Endodermal cell (in vitro differentiated cells): ENCODE results near the gene GLYATL1. TPM values are rescaled to one million over a fixed set of nuclear protein-coding genes. Genes with fewer than 3 reads are reported as not detected.

Experiments used
- DNase-seq: peaks from one replicate; pipeline ENCODE4 v3.0.0-alpha.2; 2017
- H3K27ac ChIP-seq: 2 replicates; pipeline ENCODE4 v1.5.1; 2013; ENCODE audit warnings: mild to moderate bottlenecking, low read depth, low read length, moderate library complexity
- H3K27me3 ChIP-seq: 2 replicates; pipeline ENCODE4 v1.6.1; 2013; ENCODE audit warnings: mild to moderate bottlenecking, low read length, moderate library complexity; ENCODE audit not compliant: insufficient read depth, control insufficient read depth, poor library complexity, severe bottlenecking
- H3K36me3 ChIP-seq: 2 replicates; pipeline ENCODE4 v1.7.0; 2013; ENCODE audit warnings: mild to moderate bottlenecking, low read length, moderate library complexity; ENCODE audit not compliant: control insufficient read depth, insufficient read depth
- H3K4me1 ChIP-seq: one replicate; pipeline ENCODE4 v1.7.0; 2013; ENCODE audit warnings: low read length; ENCODE audit not compliant: control insufficient read depth, insufficient read depth
- H3K4me3 ChIP-seq: 2 replicates; pipeline ENCODE4 v1.5.1; 2013; ENCODE audit warnings: mild to moderate bottlenecking, low read length, moderate library complexity
- H3K9ac ChIP-seq: 2 replicates; pipeline ENCODE4 v1.6.1; 2013; ENCODE audit warnings: mild to moderate bottlenecking, low read length, moderate library complexity; ENCODE audit not compliant: poor library complexity, severe bottlenecking; ENCODE audit errors: extremely low read depth
- H3K9me3 ChIP-seq: 2 replicates; pipeline ENCODE4 v1.6.1; 2013; ENCODE audit warnings: mild to moderate bottlenecking, low read length, moderate library complexity; ENCODE audit not compliant: control insufficient read depth
- H3K27ac Mint-ChIP-seq: 2 replicates; pipeline ENCODE4 v1.8.0; 2020; ENCODE audit warnings: mixed read lengths
- H3K27me3 Mint-ChIP-seq: 2 replicates; pipeline ENCODE4 v1.8.0; 2021; ENCODE audit warnings: mild to moderate bottlenecking, mixed read lengths; ENCODE audit not compliant: insufficient read depth
- H3K36me3 Mint-ChIP-seq: 2 replicates; pipeline ENCODE4 v1.8.0; 2020; ENCODE audit warnings: low read depth, mixed read lengths
- H3K4me1 Mint-ChIP-seq: 2 replicates; pipeline ENCODE4 v1.8.0; 2020; ENCODE audit warnings: mixed read lengths
- H3K4me3 Mint-ChIP-seq: 2 replicates; pipeline ENCODE4 v1.8.0; 2020; ENCODE audit warnings: mild to moderate bottlenecking, moderate library complexity, mixed read lengths
- H3K9me3 Mint-ChIP-seq: 2 replicates; pipeline ENCODE4 v1.8.0; 2020; ENCODE audit warnings: mild to moderate bottlenecking, mixed read lengths
- WGBS, 2 experiments: methylation state at CpG; one replicate each; pipeline versions ENCODE4 v1.1.5 to v1.1.7; 2013; ENCODE audit warnings: missing lambda C conversion rate in 2 of 2, mixed read lengths in 1 of 2; ENCODE audit not compliant: insufficient coverage in 1 of 2, insufficient read length in 1 of 2; 5-methylcytosine and 5-hydroxymethylcytosine counted together
- total RNA-seq, 2 donors: library from RNA; stranded (reverse); fragmentation: NEBNext Ultra II Directional in 1 of 2; extraction: Animal tissue kit (Norgen Biotek cat#: 25700) in 1 of 2; gene quantifications; 2 replicates in 1 of 2; 3 replicates in 1 of 2; pipeline ENCODE4 v1.2.1, GENCODE V29; 2021
- TF ChIP-seq, protein P1 (sequence below): fragments of 200-600 bp; sonication (generic); conservative IDR thresholded peaks from 2 replicates; pipeline ENCODE4 v1.5.0; 2021; ENCODE audit warnings: antibody characterized with exemption, mild to moderate bottlenecking

The GLYATL1 gene
- total RNA-seq, 2 donors from 2014 or later, result 5.0 to 12.5 TPM

DNA sequence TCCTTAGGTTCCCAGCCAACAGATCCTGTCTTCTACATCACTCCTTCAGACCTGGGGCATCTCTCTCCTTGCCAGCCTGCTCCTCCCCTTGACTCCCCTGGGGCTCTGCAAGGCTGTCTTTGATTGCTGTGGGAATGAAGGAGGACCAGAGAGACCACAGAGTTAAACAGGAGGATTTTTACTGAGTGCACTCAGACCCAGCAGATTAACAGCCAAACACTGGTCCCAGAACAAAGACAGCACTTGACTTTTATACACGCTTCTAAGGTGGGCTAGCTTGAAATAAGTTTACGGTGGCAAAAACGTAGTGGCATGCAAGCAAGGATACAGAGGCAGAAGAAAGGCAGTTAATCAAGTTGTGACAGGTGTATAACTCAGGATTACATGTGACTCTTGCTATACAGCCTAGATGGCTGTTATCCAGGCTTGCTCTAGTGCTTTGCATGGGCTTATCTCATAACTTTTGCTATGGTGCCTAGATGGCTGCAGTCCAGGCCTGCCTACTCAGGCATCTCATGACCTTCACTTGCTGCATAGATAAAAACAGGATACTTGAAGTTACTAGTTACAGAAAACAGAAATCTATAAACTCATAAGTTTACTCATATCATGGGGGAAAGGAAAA lies 22.0 kb upstream of the GLYATL1 start:
- H3K36me3 Mint-ChIP-seq, result no peaks in the 10 kb centered on the region
- no peak for DNase-seq
- H3K9ac ChIP-seq, result no peak overlapping the region
- no peak overlapping the region for H3K27ac ChIP-seq
- TF ChIP-seq, protein P1, sequence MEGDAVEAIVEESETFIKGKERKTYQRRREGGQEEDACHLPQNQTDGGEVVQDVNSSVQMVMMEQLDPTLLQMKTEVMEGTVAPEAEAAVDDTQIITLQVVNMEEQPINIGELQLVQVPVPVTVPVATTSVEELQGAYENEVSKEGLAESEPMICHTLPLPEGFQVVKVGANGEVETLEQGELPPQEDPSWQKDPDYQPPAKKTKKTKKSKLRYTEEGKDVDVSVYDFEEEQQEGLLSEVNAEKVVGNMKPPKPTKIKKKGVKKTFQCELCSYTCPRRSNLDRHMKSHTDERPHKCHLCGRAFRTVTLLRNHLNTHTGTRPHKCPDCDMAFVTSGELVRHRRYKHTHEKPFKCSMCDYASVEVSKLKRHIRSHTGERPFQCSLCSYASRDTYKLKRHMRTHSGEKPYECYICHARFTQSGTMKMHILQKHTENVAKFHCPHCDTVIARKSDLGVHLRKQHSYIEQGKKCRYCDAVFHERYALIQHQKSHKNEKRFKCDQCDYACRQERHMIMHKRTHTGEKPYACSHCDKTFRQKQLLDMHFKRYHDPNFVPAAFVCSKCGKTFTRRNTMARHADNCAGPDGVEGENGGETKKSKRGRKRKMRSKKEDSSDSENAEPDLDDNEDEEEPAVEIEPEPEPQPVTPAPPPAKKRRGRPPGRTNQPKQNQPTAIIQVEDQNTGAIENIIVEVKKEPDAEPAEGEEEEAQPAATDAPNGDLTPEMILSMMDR, result no peak
- WGBS, 2 experiments, result 85 to 95% methylated on average over 3 of the region's 3 CpGs
- H3K9me3 ChIP-seq, result peaks cover 29% of the 10 kb centered on the region
- H3K27ac Mint-ChIP-seq, result no peak overlapping the region
- no peaks in the 10 kb centered on the region for H3K4me1 Mint-ChIP-seq
- no peaks in the 10 kb centered on the region for H3K4me1 ChIP-seq
- H3K27me3 ChIP-seq, result no peaks in the 10 kb centered on the region
- peaks cover 24% of the 10 kb centered on the region for H3K9me3 Mint-ChIP-seq
- no peak overlapping the region for H3K4me3 Mint-ChIP-seq
- H3K36me3 ChIP-seq, result no peaks in the 10 kb centered on the region
- peaks cover 36% of the 10 kb centered on the region for H3K27me3 Mint-ChIP-seq
- no peak overlapping the region for H3K4me3 ChIP-seq

DNA sequence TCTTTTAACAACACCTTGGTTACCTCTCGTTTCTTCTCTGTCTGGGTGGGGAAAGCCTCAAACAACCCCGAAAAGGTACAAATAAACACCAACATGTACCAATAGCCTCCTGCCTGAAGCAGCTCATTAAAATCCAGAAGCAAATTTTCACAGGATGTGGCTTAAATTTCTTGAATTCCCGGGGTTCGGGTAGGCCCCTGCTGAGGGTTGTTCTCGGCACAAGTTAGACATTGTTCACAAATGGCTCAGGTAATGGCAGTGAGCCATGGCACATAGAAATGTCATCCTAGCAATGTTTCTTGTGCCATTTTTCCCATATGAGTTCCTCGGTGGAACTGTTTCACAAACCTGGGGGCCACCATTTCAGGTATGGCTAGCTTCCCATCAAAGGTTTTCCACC lies 19.7 kb upstream of the GLYATL1 start:
- peaks cover 19% of the 10 kb centered on the region for H3K4me1 Mint-ChIP-seq
- 84 to 97% methylated on average over 6 of the region's 6 CpGs for WGBS, 2 experiments
- H3K9me3 Mint-ChIP-seq, result peaks cover 24% of the 10 kb centered on the region
- H3K27me3 Mint-ChIP-seq, result peaks cover 18% of the 10 kb centered on the region
- Histone ChIP-seq H3K36me3 (no peaks in the 10 kb centered on the region), H3K4me1 (peaks cover 3% of the 10 kb centered on the region), H3K27me3 (no peaks in the 10 kb centered on the region), H3K4me3 (no peak overlapping the region), H3K9ac (no peak overlapping the region), H3K27ac (no peak overlapping the region), H3K9me3 (peaks cover 29% of the 10 kb centered on the region)
- H3K4me3 Mint-ChIP-seq, result no peak overlapping the region
- no peak for DNase-seq
- TF ChIP-seq, protein P1, result no peak
- no peak overlapping the region for H3K27ac Mint-ChIP-seq
- no peaks in the 10 kb centered on the region for H3K36me3 Mint-ChIP-seq

DNA sequence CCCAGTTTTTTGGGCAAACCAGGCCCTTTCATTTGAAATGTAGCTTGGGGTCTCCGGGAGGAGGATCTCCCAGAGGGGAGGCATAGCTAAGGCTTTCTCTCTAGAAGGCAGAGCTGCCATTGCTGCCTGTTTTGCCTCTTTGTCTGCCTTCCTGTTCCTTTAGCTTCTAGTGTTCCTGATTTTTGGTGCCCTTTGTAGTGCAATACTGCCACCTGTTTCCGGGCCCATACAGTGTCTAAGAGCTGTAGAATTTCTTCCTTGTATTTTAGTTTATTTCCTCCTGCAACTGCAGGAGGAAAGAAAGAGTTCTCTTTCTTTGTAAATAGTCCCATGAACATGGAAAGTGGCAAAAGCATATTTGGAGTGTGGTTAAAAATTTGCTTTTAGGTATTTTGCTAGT lies 19.3 kb upstream of the GLYATL1 start:
- peaks cover 24% of the 10 kb centered on the region for H3K9me3 Mint-ChIP-seq
- no peak for DNase-seq
- H3K4me3 Mint-ChIP-seq, result no peak overlapping the region
- H3K27ac Mint-ChIP-seq, result no peak overlapping the region
- peaks cover 15% of the 10 kb centered on the region for H3K27me3 Mint-ChIP-seq
- H3K36me3 ChIP-seq, result no peaks in the 10 kb centered on the region
- H3K4me3 ChIP-seq, result no peak overlapping the region
- no peaks in the 10 kb centered on the region for H3K36me3 Mint-ChIP-seq
- H3K9ac ChIP-seq, result no peak overlapping the region
- 90 to 91% methylated on average over 1 to 2 of the region's 2 CpGs for WGBS, 2 experiments
- H3K27me3 ChIP-seq, result no peaks in the 10 kb centered on the region
- H3K9me3 ChIP-seq, result peaks cover 29% of the 10 kb centered on the region
- no peak overlapping the region for H3K27ac ChIP-seq
- peaks cover 3% of the 10 kb centered on the region for H3K4me1 ChIP-seq
- TF ChIP-seq, protein P1, result no peak
- peaks cover 23% of the 10 kb centered on the region for H3K4me1 Mint-ChIP-seq
